OCI-LY7 (cell line): Measurements from ENCODE around the gene PWWP3B. TPM values are rescaled to one million over a fixed set of nuclear protein-coding genes. Genes with fewer than 3 reads are reported as not detected.
"Not testable (repeated sequence)": the region's sequence is repeated elsewhere in the genome, so short reads cannot be mapped to it uniquely, and the experiment has no call there.

ENCODE experiments used
- BruUV-seq: library from RNA; stranded (reverse); fragments of 400-500 nt; replicated peaks from 2 replicates; lab custom pipeline; 2021; lab: Mats Ljungman, UMichigan
- CTCF ChIA-PET: fragments of 300-600 bp; sonication (Branson Sonifier 250); formaldehyde crosslinking; loops from one replicate; lab custom pipeline; 2022; ENCODE audit warnings: antibody characterized with exemption; ENCODE audit not compliant: unreplicated experiment; lab: Charles Lee
- POLR2A ChIA-PET: fragments of 300-600 bp; sonication (Branson Sonifier 250); formaldehyde crosslinking; loops from one replicate; lab custom pipeline; 2022; ENCODE audit warnings: antibody characterized with exemption; lab: Charles Lee
- DNase-seq: peaks from one replicate; pipeline ENCODE4 v3.0.0-alpha.2; 2015; ENCODE audit warnings: low spot score
- H2AFZ ChIP-seq: fragments of 200-600 bp; sonication (generic), shearing (Covaris generic); 2 replicates; pipeline ENCODE4 v1.6.1; 2014; ENCODE audit warnings: mild to moderate bottlenecking, antibody characterized with exemption, low read length, moderate library complexity
- H3K27ac ChIP-seq: fragments of 200-600 bp; sonication (generic); 2 replicates; pipeline ENCODE4 v1.5.1; 2014; ENCODE audit warnings: mixed run types, low read depth, mild to moderate bottlenecking, moderate library complexity, low read length, inconsistent platforms; ENCODE audit not compliant: poor library complexity, severe bottlenecking
- H3K36me3 ChIP-seq: fragments of 200-600 bp; sonication (generic); 2 replicates; pipeline ENCODE4 v1.6.1; 2014; ENCODE audit warnings: mild to moderate bottlenecking, antibody characterized with exemption, low read length, moderate library complexity, mixed read lengths; ENCODE audit not compliant: insufficient read depth
- H3K4me1 ChIP-seq: fragments of 200-600 bp; sonication (generic); 2 replicates; pipeline ENCODE4 v1.5.1; 2014; ENCODE audit warnings: mild to moderate bottlenecking, low read length; ENCODE audit not compliant: insufficient read depth, poor library complexity, severe bottlenecking
- H3K4me2 ChIP-seq: fragments of 200-600 bp; sonication (generic); 2 replicates; pipeline ENCODE4 v1.6.1; 2014; ENCODE audit warnings: mild to moderate bottlenecking, low read length
- H3K4me3 ChIP-seq: fragments of 200-600 bp; sonication (generic); 2 replicates; pipeline ENCODE4 v1.5.1; 2014; ENCODE audit warnings: mild to moderate bottlenecking, low read depth, low read length; ENCODE audit not compliant: poor library complexity, severe bottlenecking
- H3K79me2 ChIP-seq: fragments of 200-600 bp; sonication (generic); 2 replicates; pipeline ENCODE4 v1.6.1; 2016; ENCODE audit warnings: low read depth, mild to moderate bottlenecking, low read length, moderate library complexity, mixed read lengths; ENCODE audit not compliant: insufficient read depth
- H3K9me2 ChIP-seq: fragments of 200-600 bp; sonication (generic); 2 replicates; pipeline ENCODE4 v1.6.1; 2016; ENCODE audit warnings: mild to moderate bottlenecking, low read length, mixed read lengths; ENCODE audit not compliant: insufficient read depth
- H3K9me3 ChIP-seq: fragments of 200-600 bp; sonication (generic); 2 replicates; pipeline ENCODE4 v1.6.1; 2014; ENCODE audit warnings: mild to moderate bottlenecking, mixed run types, low read length, mixed read lengths
- H4K20me1 ChIP-seq: fragments of 200-600 bp; sonication (generic); 2 replicates; pipeline ENCODE4 v1.6.1; 2014; ENCODE audit warnings: mild to moderate bottlenecking, antibody characterized with exemption, low read length, moderate library complexity, mixed read lengths; ENCODE audit not compliant: insufficient read depth
- EZH2phosphoT487 ChIP-seq: fragments of 200-600 bp; sonication (generic); IDR thresholded peaks from 2 replicates; pipeline ENCODE4 v1.6.1; 2018; ENCODE audit warnings: low read depth, borderline replicate concordance, mild to moderate bottlenecking, mixed run types, antibody characterized with exemption, low read length, moderate library complexity, mixed read lengths
- intact Hi-C: fragments of 100-400 bp; cut with micrococcal nuclease; formaldehyde crosslinking; loops from one replicate; pipeline ENCODE4 v1.10.0; 2022; ENCODE audit not compliant: unreplicated experiment
- total RNA-seq, 2 experiments: library from RNA; depleted of rRNA in 1 of 2; stranded (reverse); fragments of >200 nt in 1 of 2; shearing (Covaris generic) in 1 of 2; gene quantifications; 2 replicates each; pipeline ENCODE4 v1.2.3, GENCODE V29; 2014 to 2022
- TF ChIP-seq, protein P1 (sequence below): fragments of 200-600 bp; sonication (generic); conservative IDR thresholded peaks from 2 replicates; pipeline ENCODE4 v1.5.1; 2014; ENCODE audit warnings: mild to moderate bottlenecking, antibody characterized with exemption, low read length, moderate library complexity, mixed read lengths

The PWWP3B gene
- total RNA-seq, 2 experiments from 2014 or later = not detected

DNA sequence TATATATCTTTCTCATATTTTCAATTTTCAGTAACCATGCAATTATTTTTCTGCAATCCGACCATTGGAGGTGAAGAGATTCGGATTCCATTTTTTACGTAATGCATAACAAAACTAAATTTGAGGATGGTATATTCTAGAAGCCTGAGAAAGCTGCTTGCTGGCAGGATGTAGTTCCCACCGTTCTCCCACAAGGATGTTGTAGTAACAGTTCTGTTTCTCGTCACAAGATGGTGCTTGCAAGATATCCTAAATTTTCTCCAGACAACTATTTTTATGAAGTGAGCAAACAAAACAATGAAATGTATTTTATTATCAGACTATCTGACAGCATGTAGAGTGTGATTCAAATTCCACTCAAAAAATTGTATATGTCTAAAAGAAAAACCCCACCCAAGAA is 10.7 kb downstream of the PWWP3B start:
- Histone ChIP-seq H3K27ac (no peak overlapping the region), H3K4me2 (no peak overlapping the region), H3K4me3 (no peak overlapping the region), H3K9me3 (no peaks in the 10 kb centered on the region), H3K4me1 (no peaks in the 10 kb centered on the region), H3K9me2 (no peaks in the 10 kb centered on the region), H3K36me3 (no peaks in the 10 kb centered on the region), H3K79me2 (no peaks in the 10 kb centered on the region), H2AFZ (no peak overlapping the region), H4K20me1 (no peaks in the 10 kb centered on the region)
- TF ChIP-seq, protein P1, sequence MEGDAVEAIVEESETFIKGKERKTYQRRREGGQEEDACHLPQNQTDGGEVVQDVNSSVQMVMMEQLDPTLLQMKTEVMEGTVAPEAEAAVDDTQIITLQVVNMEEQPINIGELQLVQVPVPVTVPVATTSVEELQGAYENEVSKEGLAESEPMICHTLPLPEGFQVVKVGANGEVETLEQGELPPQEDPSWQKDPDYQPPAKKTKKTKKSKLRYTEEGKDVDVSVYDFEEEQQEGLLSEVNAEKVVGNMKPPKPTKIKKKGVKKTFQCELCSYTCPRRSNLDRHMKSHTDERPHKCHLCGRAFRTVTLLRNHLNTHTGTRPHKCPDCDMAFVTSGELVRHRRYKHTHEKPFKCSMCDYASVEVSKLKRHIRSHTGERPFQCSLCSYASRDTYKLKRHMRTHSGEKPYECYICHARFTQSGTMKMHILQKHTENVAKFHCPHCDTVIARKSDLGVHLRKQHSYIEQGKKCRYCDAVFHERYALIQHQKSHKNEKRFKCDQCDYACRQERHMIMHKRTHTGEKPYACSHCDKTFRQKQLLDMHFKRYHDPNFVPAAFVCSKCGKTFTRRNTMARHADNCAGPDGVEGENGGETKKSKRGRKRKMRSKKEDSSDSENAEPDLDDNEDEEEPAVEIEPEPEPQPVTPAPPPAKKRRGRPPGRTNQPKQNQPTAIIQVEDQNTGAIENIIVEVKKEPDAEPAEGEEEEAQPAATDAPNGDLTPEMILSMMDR = no peak
- no peak for TF ChIP-seq EZH2phosphoT487
- intact Hi-C loops = no loop called here
- DNase-seq = no peak
- ChIA-PET CTCF (no interaction called here), POLR2A (no interaction called here)
- no TSS peak for BruUV-seq

- H3K4me3 ChIP-seq, H3K4me2 ChIP-seq, H4K20me1 ChIP-seq, H3K9me2 ChIP-seq, intact Hi-C loops, H3K79me2 ChIP-seq, H3K4me1 ChIP-seq, H2AFZ ChIP-seq, H3K9me3 ChIP-seq, CTCF ChIA-PET, BruUV-seq, DNase-seq, H3K27ac ChIP-seq, POLR2A ChIA-PET, H3K36me3 ChIP-seq: not testable (repeated sequence)
Measured at GRCh38 chrX:106183685-106184084, 15.6 kb downstream of the PWWP3B start.

- ChIA-PET CTCF (no interaction called here), POLR2A (no interaction called here)
- no peaks in the 10 kb centered on the region for H3K36me3 ChIP-seq
- TF ChIP-seq EZH2phosphoT487 = no peak
- TF ChIP-seq, protein P1 = no peak
- H3K79me2 ChIP-seq = no peaks in the 10 kb centered on the region
- no peak for DNase-seq
- no peaks in the 10 kb centered on the region for H3K9me2 ChIP-seq
- no peaks in the 10 kb centered on the region for H4K20me1 ChIP-seq
- no peak overlapping the region for H3K4me3 ChIP-seq
- no peak overlapping the region for H3K27ac ChIP-seq
- no peaks in the 10 kb centered on the region for H3K9me3 ChIP-seq
- no peak overlapping the region for H2AFZ ChIP-seq
- intact Hi-C loops = no loop called here
- H3K4me2 ChIP-seq = no peak overlapping the region
- no TSS peak for BruUV-seq
- no peaks in the 10 kb centered on the region for H3K4me1 ChIP-seq
Measured at GRCh38 chrX:106201502-106202178, 33.5 kb downstream of the PWWP3B start.
